ENCODE data around the gene PNPT1. TPM values are rescaled to one million over a fixed set of nuclear protein-coding genes. Genes with fewer than 3 reads are reported as not detected.

Gene PNPT1
- total RNA-seq, 2 donors from 2014 or later = 8.9 to 24.6 TPM

DNA sequence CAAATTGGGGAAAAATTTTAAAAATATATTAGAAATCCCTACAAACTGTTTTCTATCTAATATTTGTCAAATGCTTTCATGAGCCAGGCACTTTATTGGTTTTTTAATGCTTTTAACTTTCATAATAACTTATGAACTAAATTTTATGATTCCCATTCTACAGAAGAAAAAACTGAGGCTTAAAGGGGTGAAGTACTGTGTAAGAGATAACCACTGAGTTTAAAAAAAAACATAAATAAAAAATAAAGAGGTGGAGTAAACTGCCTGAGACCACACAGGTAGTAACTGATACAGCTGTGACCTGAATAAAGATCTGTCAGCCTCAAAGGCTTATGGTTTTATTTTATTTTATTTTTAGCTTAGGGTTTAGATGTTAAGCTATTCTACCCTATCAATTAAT is 24.7 kb downstream of the PNPT1 start:
- H3K4me1 ChIP-seq (ENCODE audit: control insufficient read depth in 1 of 2, low read depth in 2 of 2) = no peaks in the 10 kb centered on the region
- no peaks in the 10 kb centered on the region for H3K27me3 ChIP-seq (replicated peaks; ENCODE audit: insufficient read depth)
- ATAC-seq (ENCODE audit: insufficient number of reproducible peaks, low FRiP score, low read depth) (no peak), DNase-seq (ENCODE audit: low spot score) (no peak)
- TF ChIP-seq, protein P1, sequence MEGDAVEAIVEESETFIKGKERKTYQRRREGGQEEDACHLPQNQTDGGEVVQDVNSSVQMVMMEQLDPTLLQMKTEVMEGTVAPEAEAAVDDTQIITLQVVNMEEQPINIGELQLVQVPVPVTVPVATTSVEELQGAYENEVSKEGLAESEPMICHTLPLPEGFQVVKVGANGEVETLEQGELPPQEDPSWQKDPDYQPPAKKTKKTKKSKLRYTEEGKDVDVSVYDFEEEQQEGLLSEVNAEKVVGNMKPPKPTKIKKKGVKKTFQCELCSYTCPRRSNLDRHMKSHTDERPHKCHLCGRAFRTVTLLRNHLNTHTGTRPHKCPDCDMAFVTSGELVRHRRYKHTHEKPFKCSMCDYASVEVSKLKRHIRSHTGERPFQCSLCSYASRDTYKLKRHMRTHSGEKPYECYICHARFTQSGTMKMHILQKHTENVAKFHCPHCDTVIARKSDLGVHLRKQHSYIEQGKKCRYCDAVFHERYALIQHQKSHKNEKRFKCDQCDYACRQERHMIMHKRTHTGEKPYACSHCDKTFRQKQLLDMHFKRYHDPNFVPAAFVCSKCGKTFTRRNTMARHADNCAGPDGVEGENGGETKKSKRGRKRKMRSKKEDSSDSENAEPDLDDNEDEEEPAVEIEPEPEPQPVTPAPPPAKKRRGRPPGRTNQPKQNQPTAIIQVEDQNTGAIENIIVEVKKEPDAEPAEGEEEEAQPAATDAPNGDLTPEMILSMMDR (IDR thresholded peaks at IDR 0.05) = no peak
- no peaks in the 10 kb centered on the region for H3K9me3 ChIP-seq
- H3K36me3 ChIP-seq = peaks cover 27% of the 10 kb centered on the region
- H3K4me3 ChIP-seq = no peak overlapping the region
- H3K27ac ChIP-seq = no peak overlapping the region

DNA sequence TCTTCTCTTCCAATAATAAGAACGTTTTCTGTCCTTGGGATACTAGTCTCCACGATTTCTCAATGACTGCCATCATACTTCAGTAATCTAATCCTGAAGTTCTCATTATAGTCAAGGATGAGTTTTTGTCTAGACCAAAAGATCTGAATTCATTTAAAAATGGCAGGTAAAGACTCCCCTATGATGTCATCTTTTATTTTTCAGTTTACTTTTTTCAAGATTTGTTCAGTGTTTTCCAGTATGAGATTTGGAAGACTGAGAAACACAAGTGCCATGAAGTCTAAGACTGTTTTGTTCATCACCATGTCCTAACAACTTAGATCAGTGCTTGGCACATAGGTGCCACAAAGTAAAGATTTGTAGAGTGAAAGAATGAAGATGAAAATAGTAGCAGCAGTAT is 40.4 kb downstream of the PNPT1 start:
- ATAC-seq (ENCODE audit: insufficient number of reproducible peaks, low FRiP score, low read depth) (no peak), DNase-seq (ENCODE audit: low spot score) (no peak)
- Histone ChIP-seq H3K4me1 (ENCODE audit: control insufficient read depth in 1 of 2, low read depth in 2 of 2) (no peaks in the 10 kb centered on the region), H3K36me3 (peaks cover 12% of the 10 kb centered on the region), H3K4me3 (no peak overlapping the region), H3K27ac (no peak overlapping the region), H3K27me3 (replicated peaks; ENCODE audit: insufficient read depth) (no peaks in the 10 kb centered on the region), H3K9me3 (no peaks in the 10 kb centered on the region)
- TF ChIP-seq, protein P1 (IDR thresholded peaks at IDR 0.05) = no peak

DNA sequence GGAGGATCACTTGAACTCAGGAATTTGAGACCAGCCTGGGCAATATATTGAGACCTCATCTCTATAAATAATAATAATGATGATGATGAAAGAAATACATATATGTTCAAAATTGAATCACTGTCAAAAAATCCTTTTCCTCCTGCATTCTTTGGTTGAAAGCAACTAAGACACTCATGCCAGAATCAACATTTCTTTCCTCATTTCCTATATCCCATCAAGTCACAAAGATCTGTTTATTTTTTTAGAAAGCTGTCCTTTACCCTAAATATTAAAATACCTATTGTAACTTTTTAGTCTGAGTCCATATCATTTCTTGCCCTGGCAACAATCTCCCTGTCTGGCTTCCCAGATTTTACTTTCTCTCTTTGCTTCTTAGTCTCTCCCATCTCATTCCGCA is 44.4 kb downstream of the PNPT1 start:
- no peaks in the 10 kb centered on the region for H3K27me3 ChIP-seq (replicated peaks; ENCODE audit: insufficient read depth)
- DNase-seq (ENCODE audit: low spot score) = no peak
- no peaks in the 10 kb centered on the region for H3K4me1 ChIP-seq (ENCODE audit: control insufficient read depth in 1 of 2, low read depth in 2 of 2)
- TF ChIP-seq, protein P1 (IDR thresholded peaks at IDR 0.05) = no peak
- no peaks in the 10 kb centered on the region for H3K9me3 ChIP-seq
- H3K36me3 ChIP-seq = peaks cover 16% of the 10 kb centered on the region
- H3K27ac ChIP-seq = no peak overlapping the region
- no peak overlapping the region for H3K4me3 ChIP-seq
- no peak for ATAC-seq (ENCODE audit: insufficient number of reproducible peaks, low FRiP score, low read depth)

DNA sequence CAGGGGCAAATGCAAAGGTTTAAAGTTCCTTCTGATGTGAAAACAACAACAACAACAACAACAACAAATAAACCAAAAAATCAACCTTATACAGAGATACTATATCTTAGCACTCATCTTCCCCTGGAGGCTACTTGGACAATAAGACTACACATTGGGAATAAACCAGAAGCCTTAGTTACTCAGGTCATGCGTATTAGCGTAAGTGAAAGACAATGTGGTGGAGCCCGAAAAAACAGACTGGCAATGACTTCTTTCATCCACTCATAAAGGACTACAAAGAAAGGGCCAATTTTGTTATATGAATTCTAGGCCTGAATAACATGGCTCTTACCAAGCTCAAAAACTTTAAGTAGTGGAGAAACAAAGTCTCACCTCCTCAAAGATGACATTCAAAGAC is 56.8 kb downstream of the PNPT1 start:
- Histone ChIP-seq H3K4me1 (ENCODE audit: control insufficient read depth in 1 of 2, low read depth in 2 of 2) (no peaks in the 10 kb centered on the region), H3K9me3 (no peaks in the 10 kb centered on the region), H3K27me3 (replicated peaks; ENCODE audit: insufficient read depth) (no peaks in the 10 kb centered on the region), H3K27ac (no peak overlapping the region), H3K36me3 (peaks cover 29% of the 10 kb centered on the region), H3K4me3 (no peak overlapping the region)
- DNase-seq (ENCODE audit: low spot score) (no peak), ATAC-seq (ENCODE audit: insufficient number of reproducible peaks, low FRiP score, low read depth) (no peak)
- TF ChIP-seq, protein P1 (IDR thresholded peaks at IDR 0.05) = no peak

DNA sequence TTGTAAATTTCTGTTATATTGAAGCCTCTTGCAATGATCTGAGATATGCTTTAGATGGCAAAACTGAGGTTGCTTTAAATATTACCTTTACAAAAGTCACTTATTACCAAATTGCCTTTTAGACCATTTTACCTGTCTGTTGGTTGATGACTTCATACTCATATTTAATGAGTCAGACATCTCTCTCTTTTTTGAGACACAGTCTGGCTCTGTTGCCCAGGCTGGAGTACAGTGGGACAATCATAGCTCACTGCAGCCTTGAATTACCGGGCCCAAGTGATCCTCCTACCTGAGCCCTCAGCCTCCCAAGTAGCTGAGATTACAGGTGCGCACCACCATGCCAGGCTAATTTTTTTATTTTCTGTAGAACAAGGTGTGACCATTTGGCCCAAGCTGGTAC is 64.7 kb downstream of the PNPT1 start:
- Histone ChIP-seq H3K36me3 (no peaks in the 10 kb centered on the region), H3K4me3 (no peak overlapping the region), H3K27me3 (replicated peaks; ENCODE audit: insufficient read depth) (no peaks in the 10 kb centered on the region), H3K27ac (no peak overlapping the region), H3K4me1 (ENCODE audit: control insufficient read depth in 1 of 2, low read depth in 2 of 2) (peaks cover 1 to 7% of the 10 kb centered on the region in 2 donors), H3K9me3 (no peaks in the 10 kb centered on the region)
- DNase-seq (ENCODE audit: low spot score) = no peak
- ATAC-seq (ENCODE audit: insufficient number of reproducible peaks, low FRiP score, low read depth) = no peak
- TF ChIP-seq, protein P1 (IDR thresholded peaks at IDR 0.05) = no peak
